MM.1S (cell line): Measurements from ENCODE around the gene SYNCRIP.

ENCODE experiments used
- CTCF ChIP-seq: fragments of 300-600 bp; sonication (generic); IDR thresholded peaks from 2 replicates; pipeline ENCODE4 v1.5.1; 2016; ENCODE audit warnings: antibody characterized with exemption, low read length, mixed read lengths
- EZH2 ChIP-seq: fragments of 300-600 bp; sonication (generic); optimal IDR thresholded peaks from 2 replicates; pipeline ENCODE3; 2017; ENCODE audit warnings: low read depth, mild to moderate bottlenecking, antibody characterized with exemption, low read length, mixed read lengths
- EZH2phosphoT487 ChIP-seq: fragments of 300-600 bp; sonication (generic); IDR thresholded peaks from 2 replicates; pipeline ENCODE4 v1.6.1; 2018; ENCODE audit warnings: antibody characterized with exemption, low read length

DNA sequence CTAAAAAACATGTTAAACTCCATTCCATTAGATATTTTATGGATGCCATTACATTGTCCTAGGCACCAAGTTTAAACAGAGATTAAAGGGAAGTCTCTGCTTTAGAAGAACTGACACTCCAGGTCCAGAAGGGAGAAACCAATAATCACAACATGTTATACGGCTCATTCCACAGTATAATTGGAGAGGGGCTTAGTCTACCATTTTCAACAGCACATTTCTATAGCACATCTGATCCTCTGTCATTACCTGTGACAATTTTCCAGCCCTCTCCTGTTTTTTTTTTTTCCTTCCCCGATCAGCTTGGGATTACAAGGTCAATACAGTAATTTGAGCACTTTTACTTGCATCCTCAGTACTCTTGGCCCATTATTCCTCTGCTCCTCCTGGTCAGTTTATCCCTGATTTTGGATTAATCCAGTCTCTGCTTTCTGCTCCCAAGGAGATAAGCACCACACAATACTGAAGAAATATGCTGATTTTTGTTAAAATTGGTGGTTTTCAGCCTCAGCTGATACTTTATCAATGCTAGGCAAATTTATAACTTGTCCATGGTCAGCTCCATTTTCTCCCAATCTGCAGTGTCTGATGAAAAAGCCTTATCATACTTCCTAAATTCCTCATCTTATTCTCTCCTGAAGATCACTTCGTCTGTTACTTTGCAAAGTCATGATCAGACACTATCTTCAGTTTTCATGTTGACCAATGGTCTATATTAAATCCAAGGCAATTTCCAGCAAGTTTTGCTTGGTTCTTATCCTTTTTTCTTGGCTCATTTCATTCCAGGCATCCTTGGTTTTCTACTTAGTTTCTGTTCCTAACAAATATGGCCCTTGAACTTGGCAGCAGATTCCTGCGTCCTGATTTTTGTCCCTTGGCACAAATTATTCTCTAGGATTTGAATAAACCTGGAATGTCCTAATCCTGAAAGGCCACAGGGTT, 30.8 kb upstream of the SYNCRIP start:
- TF ChIP-seq CTCF = no peak
- TF ChIP-seq EZH2 = no peak
- TF ChIP-seq EZH2phosphoT487 = no peak
